K562 (cell line): ENCODE data around the gene MARCHF9. TPM values are rescaled to one million over a fixed set of nuclear protein-coding genes. Genes with fewer than 3 reads are reported as not detected.

ENCODE experiments used
- CBX1 ChIP-seq: sonication (generic); IDR thresholded peaks from 2 replicates; pipeline ENCODE4 v1.6.1; 2016; ENCODE audit warnings: antibody characterized with exemption, low read depth, mild to moderate bottlenecking
- CREB3 ChIP-seq: fragments of 450-650 bp; conservative IDR thresholded peaks from 2 replicates; pipeline ENCODE4 v1.6.1; 2016; ENCODE audit warnings: missing genetic modification characterization, low read depth, mild to moderate bottlenecking, missing compliant biosample characterization, moderate library complexity
- CUX1 ChIP-seq: fragments of 200-800 bp; sonication (Bioruptor generic); IDR thresholded peaks from 2 replicates; pipeline ENCODE4 v1.6.1; 2016; ENCODE audit warnings: missing genetic modification characterization, missing compliant biosample characterization
- ESRRA ChIP-seq: fragments of 450-650 bp; IDR thresholded peaks from 2 replicates; pipeline ENCODE4 v1.6.1; 2014; ENCODE audit warnings: low read depth, mild to moderate bottlenecking, moderate library complexity, borderline replicate concordance
- FOXA3 ChIP-seq, 2 experiments: fragments of 450-650 bp in 1 of 2; sonication (generic) in 1 of 2; formaldehyde crosslinking; IDR thresholded peaks in 1 of 2; conservative IDR thresholded peaks in 1 of 2; 2 replicates each; pipeline versions ENCODE4 v1.4.0 to v1.8.0; 2020 to 2022; ENCODE audit warnings: mild to moderate bottlenecking in 2 of 2, missing genetic modification reagents in 1 of 2
- FOXP1 ChIP-seq: sonication (generic); formaldehyde crosslinking; IDR thresholded peaks from 2 replicates; pipeline ENCODE4 v1.8.0; 2022; ENCODE audit warnings: mild to moderate bottlenecking, missing genetic modification reagents
- GATA2 ChIP-seq: sonication (generic); formaldehyde crosslinking; IDR thresholded peaks from 2 replicates; pipeline ENCODE4 v1.4.0; 2020; ENCODE audit warnings: mild to moderate bottlenecking, missing genetic modification reagents
- HDGF ChIP-seq: fragments of 450-650 bp; IDR thresholded peaks from 2 replicates; pipeline ENCODE4 v1.6.1; 2016
- IRF2 ChIP-seq: sonication (generic); formaldehyde crosslinking; IDR thresholded peaks from 2 replicates; pipeline ENCODE4 v1.8.1; 2022; ENCODE audit warnings: mild to moderate bottlenecking, missing genetic modification reagents
- KLF10 ChIP-seq: fragments of 250-450 bp; sonication (Bioruptor Pico); IDR thresholded peaks from 2 replicates; pipeline ENCODE4 v1.6.1; 2021; ENCODE audit warnings: matching md5 sums
- KLF13 ChIP-seq: fragments of 450-650 bp; IDR thresholded peaks from 2 replicates; pipeline ENCODE4 v1.6.1; 2016; ENCODE audit warnings: missing genetic modification characterization, low read depth, mild to moderate bottlenecking, missing compliant biosample characterization, moderate library complexity, borderline replicate concordance
- MCM5 ChIP-seq: fragments of 450-650 bp; IDR thresholded peaks from 2 replicates; pipeline ENCODE4 v1.6.1; 2016; ENCODE audit warnings: low read depth
- NCOA1 ChIP-seq: fragments of 450-650 bp; IDR thresholded peaks from 2 replicates; pipeline ENCODE4 v1.6.1; 2016; ENCODE audit warnings: low read depth
- ZNF217 ChIP-seq: sonication (generic); formaldehyde crosslinking; IDR thresholded peaks from 2 replicates; pipeline ENCODE4 v1.8.0; 2022; ENCODE audit warnings: mild to moderate bottlenecking, missing genetic modification reagents
- ZNF551 ChIP-seq: fragments of 250-450 bp; sonication (Bioruptor Pico); IDR thresholded peaks from 2 replicates; pipeline ENCODE4 v1.5.0; 2021; ENCODE audit warnings: mild to moderate bottlenecking, moderate library complexity
- ZNF77 ChIP-seq: fragments of 250-450 bp; sonication (Bioruptor Pico); IDR thresholded peaks from 2 replicates; pipeline ENCODE4 v1.5.0; 2020
- polyA plus RNA-seq, 8 experiments: library from polyadenylated mRNA; depleted of rRNA in 4 of 8; stranded (reverse) in 5 of 8; unstranded in 3 of 8; fragments of >200 nt; fragmentation: Nextera tagmentation in 2 of 8; fragmentation: Illumina TruSeq in 1 of 8; extraction: Ambion mirVana in 2 of 8; extraction: Trizol in 1 of 8; gene quantifications; 2 replicates each; pipeline versions ENCODE4 v1.2.1 to v1.2.3, GENCODE V29; 2011 to 2014; ENCODE audit warnings: inconsistent platforms in 1 of 8, missing spikeins in 1 of 8
- total RNA-seq, 7 experiments: library from RNA; depleted of rRNA in 6 of 7; stranded (reverse); fragments of >200 nt in 6 of 7; fragmentation: Illumina TruSeq in 2 of 7; extraction: Trizol in 2 of 7; gene quantifications; 2 replicates each; pipeline versions ENCODE4 v1.2.1 to v1.2.3, GENCODE V29; 2011 to 2021; ENCODE audit warnings: low replicate concordance in 1 of 7
- TF ChIP-seq, protein P1 (sequence below): sonication (generic); formaldehyde crosslinking; IDR thresholded peaks from 2 replicates; pipeline ENCODE4 v1.8.0; 2022; ENCODE audit warnings: missing genetic modification reagents, mild to moderate bottlenecking, borderline replicate concordance
- TF ChIP-seq, protein P2 (sequence below): fragments of 250-450 bp; sonication (Bioruptor Pico); IDR thresholded peaks from 2 replicates; pipeline ENCODE4 v1.5.0; 2021; ENCODE audit warnings: mild to moderate bottlenecking, borderline replicate concordance

MARCHF9 gene
- total and polyA plus RNA-seq, 9 of the 15 experiments (the other 6 are each of a cell fraction or from before 2014, with no cell fraction given): 0.80 to 12.4 (median 6.2) TPM

DNA sequence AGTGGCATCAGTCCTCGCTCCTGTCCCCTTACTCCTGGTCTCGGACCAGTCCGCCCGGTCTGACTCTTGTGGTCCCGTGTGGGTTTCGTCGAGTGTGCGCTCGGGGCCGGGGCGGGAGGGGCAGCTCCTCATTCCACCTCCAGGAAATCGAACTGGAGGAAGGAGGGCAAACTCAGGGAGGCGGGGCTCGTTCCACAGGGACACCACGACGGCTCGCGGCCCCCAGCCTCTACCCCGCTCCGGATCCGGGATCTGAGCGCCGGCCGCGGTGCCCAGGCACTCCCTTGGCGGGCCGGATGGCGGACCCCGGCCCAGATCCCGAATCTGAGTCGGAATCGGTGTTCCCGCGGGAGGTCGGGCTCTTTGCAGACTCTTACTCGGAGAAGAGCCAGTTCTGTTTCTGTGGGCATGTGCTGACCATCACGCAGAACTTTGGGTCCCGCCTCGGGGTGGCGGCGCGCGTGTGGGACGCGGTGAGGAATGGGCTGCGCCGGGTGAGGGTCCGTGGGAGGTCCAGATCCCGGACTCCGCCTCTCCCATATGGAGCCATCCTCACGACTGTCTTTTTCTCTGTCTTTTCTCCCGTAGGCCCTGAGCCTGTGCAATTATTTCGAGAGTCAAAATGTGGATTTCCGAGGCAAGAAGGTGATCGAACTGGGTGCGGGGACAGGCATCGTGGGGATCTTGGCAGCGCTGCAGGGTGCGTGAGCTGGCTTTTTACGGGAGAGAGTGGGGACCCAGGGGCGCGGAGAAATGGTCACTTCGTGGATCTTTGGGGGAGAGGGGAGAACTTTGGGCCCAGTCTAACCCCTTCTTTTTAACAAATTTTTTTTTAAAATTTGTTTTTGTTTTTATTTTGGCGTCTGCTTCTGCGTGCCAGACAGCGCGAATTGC lies 17.8 kb downstream of the MARCHF9 start, which contains the start of gene EEF1AKMT3 (continued):
- no peak for TF ChIP-seq CREB3
- 0 out of 2 replicates have a peak, but pooled peaks have one; percentile 54 for TF ChIP-seq CBX1
- no peak for TF ChIP-seq ZNF551 (CRISPR knock-in tag)
- TF ChIP-seq, protein P1, sequence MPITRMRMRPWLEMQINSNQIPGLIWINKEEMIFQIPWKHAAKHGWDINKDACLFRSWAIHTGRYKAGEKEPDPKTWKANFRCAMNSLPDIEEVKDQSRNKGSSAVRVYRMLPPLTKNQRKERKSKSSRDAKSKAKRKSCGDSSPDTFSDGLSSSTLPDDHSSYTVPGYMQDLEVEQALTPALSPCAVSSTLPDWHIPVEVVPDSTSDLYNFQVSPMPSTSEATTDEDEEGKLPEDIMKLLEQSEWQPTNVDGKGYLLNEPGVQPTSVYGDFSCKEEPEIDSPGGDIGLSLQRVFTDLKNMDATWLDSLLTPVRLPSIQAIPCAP (CRISPR knock-in tag): no peak
- no peak for TF ChIP-seq IRF2 (CRISPR knock-in tag)
- TF ChIP-seq CUX1 (CRISPR knock-in tag): no peak
- no peak for TF ChIP-seq ZNF217
- no peak for TF ChIP-seq MCM5
- TF ChIP-seq, protein P2, sequence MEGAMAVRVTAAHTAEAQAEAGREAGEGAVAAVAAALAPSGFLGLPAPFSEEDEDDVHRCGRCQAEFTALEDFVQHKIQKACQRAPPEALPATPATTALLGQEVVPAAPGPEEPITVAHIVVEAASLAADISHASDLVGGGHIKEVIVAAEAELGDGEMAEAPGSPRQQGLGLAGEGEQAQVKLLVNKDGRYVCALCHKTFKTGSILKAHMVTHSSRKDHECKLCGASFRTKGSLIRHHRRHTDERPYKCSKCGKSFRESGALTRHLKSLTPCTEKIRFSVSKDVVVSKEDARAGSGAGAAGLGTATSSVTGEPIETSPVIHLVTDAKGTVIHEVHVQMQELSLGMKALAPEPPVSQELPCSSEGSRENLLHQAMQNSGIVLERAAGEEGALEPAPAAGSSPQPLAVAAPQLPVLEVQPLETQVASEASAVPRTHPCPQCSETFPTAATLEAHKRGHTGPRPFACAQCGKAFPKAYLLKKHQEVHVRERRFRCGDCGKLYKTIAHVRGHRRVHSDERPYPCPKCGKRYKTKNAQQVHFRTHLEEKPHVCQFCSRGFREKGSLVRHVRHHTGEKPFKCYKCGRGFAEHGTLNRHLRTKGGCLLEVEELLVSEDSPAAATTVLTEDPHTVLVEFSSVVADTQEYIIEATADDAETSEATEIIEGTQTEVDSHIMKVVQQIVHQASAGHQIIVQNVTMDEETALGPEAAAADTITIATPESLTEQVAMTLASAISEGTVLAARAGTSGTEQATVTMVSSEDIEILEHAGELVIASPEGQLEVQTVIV (CRISPR knock-in tag): no peak
- TF ChIP-seq HDGF: 0 out of 2 replicates have a peak, but pooled peaks have one; percentile 18
- TF ChIP-seq FOXA3 (CRISPR knock-in tag; conservative IDR thresholded peaks at IDR 0.05 in 1 of 2, IDR thresholded peaks at IDR 0.05 in 1 of 2): no peak
- TF ChIP-seq GATA2: no peak
- TF ChIP-seq ESRRA: 0 out of 2 replicates have a peak, but pooled peaks have one; percentile 2
- TF ChIP-seq FOXP1: no peak; the same call in 1 of the 2 replicates
- no peak for TF ChIP-seq KLF10 (CRISPR knock-in tag)
- no peak for TF ChIP-seq ZNF77
- TF ChIP-seq NCOA1: no peak
- no peak for TF ChIP-seq KLF13
